HEK293T (cell line): ENCODE results near the gene HCN4.

Source experiments
- FOXK2 ChIP-seq: fragments of 450-650 bp; IDR thresholded peaks from 2 replicates; pipeline ENCODE4 v1.6.1; 2016; ENCODE audit warnings: mild to moderate bottlenecking
- SUZ12 ChIP-seq: fragments of 450-650 bp; IDR thresholded peaks from 2 replicates; pipeline ENCODE4 v1.6.1; 2016; ENCODE audit warnings: mild to moderate bottlenecking

GRCh38 chr15:73344056-73344455 is 24.7 kb downstream of the HCN4 start:
- TF ChIP-seq FOXK2 (no peak), SUZ12 (no peak)
